DOHH2 (cell line): ENCODE data around the gene GDAP1L1.

Experiments
- CTCF ChIP-seq: fragments of 200-600 bp; sonication (generic); IDR thresholded peaks from one replicate; pipeline ENCODE4 v1.5.1; 2014; ENCODE audit warnings: antibody characterized with exemption, mild to moderate bottlenecking, low read depth, low read length; ENCODE audit not compliant: poor library complexity, severe bottlenecking
- EZH2phosphoT487 ChIP-seq: fragments of 200-600 bp; sonication (generic); IDR thresholded peaks from 2 replicates; pipeline ENCODE4 v1.6.1; 2017; ENCODE audit warnings: borderline replicate concordance, mild to moderate bottlenecking, antibody characterized with exemption, low read length, moderate library complexity, mixed read lengths

GRCh38 chr20:44309763-44310663, 62.9 kb downstream of the GDAP1L1 start:
- TF ChIP-seq CTCF = no peak
- no peak for TF ChIP-seq EZH2phosphoT487
